ENCODE data around the gene SLC1A2.

DNA sequence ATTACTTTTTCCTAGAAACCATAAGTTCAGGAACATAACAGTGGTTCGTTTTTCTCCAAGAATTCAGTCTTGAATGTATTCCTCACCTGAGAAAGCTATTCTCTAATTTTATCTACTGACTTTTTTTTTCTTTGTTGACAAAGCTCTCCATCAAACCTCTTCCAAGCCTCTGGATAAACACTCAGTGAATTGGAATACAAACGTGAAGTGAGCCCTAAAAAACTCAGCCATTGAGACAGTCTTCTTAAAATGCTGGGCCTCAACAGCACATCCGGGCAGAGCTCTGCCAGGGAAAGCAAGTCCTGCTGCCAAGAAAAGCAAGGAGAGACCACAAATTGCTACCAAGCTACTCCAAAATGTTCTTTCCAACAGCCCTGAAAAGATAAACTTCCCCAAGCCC, 7.7 kb upstream of the SLC1A2 start:
- TF ChIP-seq, protein P1, sequence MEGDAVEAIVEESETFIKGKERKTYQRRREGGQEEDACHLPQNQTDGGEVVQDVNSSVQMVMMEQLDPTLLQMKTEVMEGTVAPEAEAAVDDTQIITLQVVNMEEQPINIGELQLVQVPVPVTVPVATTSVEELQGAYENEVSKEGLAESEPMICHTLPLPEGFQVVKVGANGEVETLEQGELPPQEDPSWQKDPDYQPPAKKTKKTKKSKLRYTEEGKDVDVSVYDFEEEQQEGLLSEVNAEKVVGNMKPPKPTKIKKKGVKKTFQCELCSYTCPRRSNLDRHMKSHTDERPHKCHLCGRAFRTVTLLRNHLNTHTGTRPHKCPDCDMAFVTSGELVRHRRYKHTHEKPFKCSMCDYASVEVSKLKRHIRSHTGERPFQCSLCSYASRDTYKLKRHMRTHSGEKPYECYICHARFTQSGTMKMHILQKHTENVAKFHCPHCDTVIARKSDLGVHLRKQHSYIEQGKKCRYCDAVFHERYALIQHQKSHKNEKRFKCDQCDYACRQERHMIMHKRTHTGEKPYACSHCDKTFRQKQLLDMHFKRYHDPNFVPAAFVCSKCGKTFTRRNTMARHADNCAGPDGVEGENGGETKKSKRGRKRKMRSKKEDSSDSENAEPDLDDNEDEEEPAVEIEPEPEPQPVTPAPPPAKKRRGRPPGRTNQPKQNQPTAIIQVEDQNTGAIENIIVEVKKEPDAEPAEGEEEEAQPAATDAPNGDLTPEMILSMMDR (conservative IDR thresholded peaks at IDR 0.05; ENCODE audit: low read length), result no peak
- no peak for TF ChIP-seq EZH2phosphoT487 (IDR thresholded peaks at IDR 0.05; ENCODE audit: borderline replicate concordance, low read depth, low read length)
